BE2C (cell line): ENCODE results near the gene FZD7.

ENCODE experiments used
- DNase-seq: peaks from one replicate; pipeline ENCODE4 v3.0.0-alpha.2; 2020
- H3K27me3 ChIP-seq: fragments of 250-450 bp; sonication (Bioruptor Pico); 2 replicates; pipeline ENCODE4 v1.5.1; 2020; ENCODE audit warnings: mild to moderate bottlenecking
- H3K36me3 ChIP-seq: fragments of 250-450 bp; sonication (Bioruptor Pico); 2 replicates; pipeline ENCODE4 v1.5.1; 2020; ENCODE audit warnings: mild to moderate bottlenecking
- H3K4me1 ChIP-seq: fragments of 250-450 bp; sonication (Bioruptor Pico); 2 replicates; pipeline ENCODE4 v1.5.1; 2020
- H3K4me3 ChIP-seq: 2 replicates; pipeline ENCODE4 v1.5.1; 2011; ENCODE audit warnings: low read depth, low read length
- H3K9me3 ChIP-seq: fragments of 250-450 bp; sonication (Bioruptor Pico); 2 replicates; pipeline ENCODE4 v1.5.1; 2020
- TF ChIP-seq, protein P1 (sequence below): IDR thresholded peaks from 2 replicates; pipeline ENCODE4 v1.5.1; 2012; ENCODE audit warnings: mild to moderate bottlenecking, low read depth, low read length

FZD7 gene

DNA sequence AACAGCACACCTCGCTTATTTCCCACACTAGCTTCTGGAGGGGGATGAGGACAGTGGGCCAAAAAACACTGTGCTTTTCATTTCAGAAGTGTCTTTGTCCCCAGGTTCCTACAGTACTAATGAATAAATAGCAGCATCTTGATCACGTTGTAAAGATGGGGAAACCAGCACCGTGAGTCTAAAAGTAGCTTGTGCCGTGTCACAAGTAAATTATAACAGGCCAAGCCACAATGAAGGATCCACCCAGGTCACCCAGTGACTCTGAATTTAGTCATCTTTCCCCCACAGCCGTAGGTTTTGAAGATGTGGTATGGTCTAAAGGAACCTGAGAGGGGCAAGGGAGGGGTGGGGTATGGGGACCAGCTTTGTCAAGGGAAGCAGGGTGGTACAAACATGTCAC lies 8.8 kb downstream of the FZD7 start:
- H3K36me3 ChIP-seq, result no peaks in the 10 kb centered on the region
- no peaks in the 10 kb centered on the region for H3K27me3 ChIP-seq
- no peak overlapping the region for H3K4me3 ChIP-seq
- H3K4me1 ChIP-seq, result peaks cover 14% of the 10 kb centered on the region
- no peaks in the 10 kb centered on the region for H3K9me3 ChIP-seq
- DNase-seq, result no peak
- TF ChIP-seq, protein P1, sequence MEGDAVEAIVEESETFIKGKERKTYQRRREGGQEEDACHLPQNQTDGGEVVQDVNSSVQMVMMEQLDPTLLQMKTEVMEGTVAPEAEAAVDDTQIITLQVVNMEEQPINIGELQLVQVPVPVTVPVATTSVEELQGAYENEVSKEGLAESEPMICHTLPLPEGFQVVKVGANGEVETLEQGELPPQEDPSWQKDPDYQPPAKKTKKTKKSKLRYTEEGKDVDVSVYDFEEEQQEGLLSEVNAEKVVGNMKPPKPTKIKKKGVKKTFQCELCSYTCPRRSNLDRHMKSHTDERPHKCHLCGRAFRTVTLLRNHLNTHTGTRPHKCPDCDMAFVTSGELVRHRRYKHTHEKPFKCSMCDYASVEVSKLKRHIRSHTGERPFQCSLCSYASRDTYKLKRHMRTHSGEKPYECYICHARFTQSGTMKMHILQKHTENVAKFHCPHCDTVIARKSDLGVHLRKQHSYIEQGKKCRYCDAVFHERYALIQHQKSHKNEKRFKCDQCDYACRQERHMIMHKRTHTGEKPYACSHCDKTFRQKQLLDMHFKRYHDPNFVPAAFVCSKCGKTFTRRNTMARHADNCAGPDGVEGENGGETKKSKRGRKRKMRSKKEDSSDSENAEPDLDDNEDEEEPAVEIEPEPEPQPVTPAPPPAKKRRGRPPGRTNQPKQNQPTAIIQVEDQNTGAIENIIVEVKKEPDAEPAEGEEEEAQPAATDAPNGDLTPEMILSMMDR, result no peak

DNA sequence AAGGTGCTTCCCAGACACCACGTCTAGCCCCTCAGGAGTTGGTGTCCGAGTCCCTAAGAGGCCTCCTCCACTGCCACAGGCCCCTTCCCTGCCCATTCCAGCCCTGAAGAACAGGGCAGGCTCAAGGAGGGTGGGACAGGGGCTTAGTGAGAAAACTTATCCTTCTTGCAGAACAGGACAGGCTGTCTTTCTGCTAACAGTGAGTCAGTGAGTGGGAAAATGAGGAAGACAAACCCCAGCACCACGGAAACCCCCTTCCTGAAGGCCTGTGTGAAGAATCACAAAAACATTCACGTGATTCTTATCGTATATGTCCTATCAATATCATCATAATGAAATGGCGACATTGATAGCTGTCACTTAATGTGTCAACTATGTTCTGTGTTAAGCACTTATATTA lies 9.8 kb downstream of the FZD7 start:
- no peak for DNase-seq
- Histone ChIP-seq H3K36me3 (no peaks in the 10 kb centered on the region), H3K9me3 (no peaks in the 10 kb centered on the region), H3K4me3 (no peak overlapping the region), H3K4me1 (peaks cover 14% of the 10 kb centered on the region), H3K27me3 (no peaks in the 10 kb centered on the region)
- TF ChIP-seq, protein P1, result no peak

DNA sequence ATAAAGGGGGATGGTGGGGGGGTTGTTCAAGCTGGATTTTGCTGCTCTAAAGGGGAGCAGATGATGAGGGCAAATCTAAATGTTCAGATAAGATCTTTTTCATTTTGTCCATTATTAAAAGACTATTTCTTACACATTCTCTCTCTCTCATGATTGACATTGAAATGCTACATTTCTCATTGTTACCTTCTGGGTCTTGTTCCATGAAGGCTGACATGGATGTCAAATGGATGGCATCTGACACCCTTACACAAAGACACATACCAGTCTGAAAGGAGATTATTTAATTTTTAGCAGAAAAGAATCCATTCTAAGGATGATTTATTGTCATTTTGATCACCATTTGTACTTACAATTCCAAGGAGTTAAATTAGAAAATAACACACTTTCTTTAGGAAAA lies 11.1 kb downstream of the FZD7 start:
- H3K4me1 ChIP-seq, result peaks cover 7% of the 10 kb centered on the region; the same call in 1 of the 2 replicates
- H3K9me3 ChIP-seq, result no peaks in the 10 kb centered on the region
- no peaks in the 10 kb centered on the region for H3K27me3 ChIP-seq
- TF ChIP-seq, protein P1, result no peak
- no peak for DNase-seq
- H3K36me3 ChIP-seq, result no peaks in the 10 kb centered on the region
- H3K4me3 ChIP-seq, result no peak overlapping the region

DNA sequence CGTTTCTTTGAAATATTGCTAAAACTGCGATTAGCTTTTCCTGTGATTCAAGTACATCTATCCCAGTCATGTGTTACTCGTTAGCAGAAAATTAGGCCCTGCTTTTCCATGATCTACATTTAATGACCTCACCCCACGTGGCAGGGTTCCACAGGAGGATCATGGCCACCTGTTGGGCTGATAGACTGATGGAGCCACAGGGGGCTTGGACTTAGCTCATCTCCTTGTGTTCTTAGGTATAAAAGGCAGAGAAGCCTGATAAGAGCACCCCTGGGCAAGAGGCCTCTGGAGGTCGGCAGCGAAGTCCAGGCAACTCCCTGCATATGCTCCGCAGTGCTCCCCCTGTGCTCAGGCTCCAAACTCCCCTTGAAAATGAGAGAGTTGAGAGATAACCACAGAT lies 12.9 kb downstream of the FZD7 start:
- H3K36me3 ChIP-seq, result no peaks in the 10 kb centered on the region
- no peak for DNase-seq
- no peaks in the 10 kb centered on the region for H3K27me3 ChIP-seq
- no peak overlapping the region for H3K4me3 ChIP-seq
- H3K9me3 ChIP-seq, result no peaks in the 10 kb centered on the region
- TF ChIP-seq, protein P1, result no peak
- H3K4me1 ChIP-seq, result peaks cover 11% of the 10 kb centered on the region; the same call in 1 of the 2 replicates

DNA sequence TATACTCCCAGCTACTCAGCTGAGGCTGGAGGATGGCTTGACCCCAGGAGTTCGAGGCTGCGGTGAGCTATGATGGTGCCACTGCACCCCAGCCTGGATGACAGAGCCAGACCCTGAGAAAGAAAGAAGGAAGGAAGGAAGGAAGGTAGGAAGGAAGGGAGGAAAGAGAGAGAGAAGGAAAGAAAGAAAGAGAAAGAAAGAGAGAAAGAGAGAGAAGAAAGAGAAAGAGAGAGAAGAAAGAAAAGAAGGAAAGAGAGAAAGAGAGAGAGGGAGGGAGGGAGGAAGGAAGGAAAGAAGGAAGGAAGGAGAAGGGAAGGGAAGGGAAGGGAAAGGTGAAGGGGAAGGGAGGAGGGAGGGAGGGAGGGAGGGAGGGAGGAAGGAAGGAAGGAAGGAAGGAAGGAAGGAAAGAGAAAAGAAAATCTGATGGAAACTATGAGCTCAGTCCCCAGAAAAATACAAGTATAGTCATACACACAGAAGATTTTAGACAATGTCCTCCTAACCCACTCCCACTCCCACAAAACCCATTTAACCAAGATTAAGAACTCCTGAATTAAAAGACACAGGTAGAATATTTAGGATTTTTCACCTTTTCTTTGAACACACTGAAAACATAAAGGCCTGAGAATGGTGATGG lies 15.6 kb downstream of the FZD7 start:
- TF ChIP-seq, protein P1, result no peak
- Histone ChIP-seq H3K36me3 (no peaks in the 10 kb centered on the region), H3K4me3 (no peak overlapping the region), H3K9me3 (no peaks in the 10 kb centered on the region), H3K4me1 (peaks cover 11% of the 10 kb centered on the region; the same call in 1 of the 2 replicates), H3K27me3 (no peaks in the 10 kb centered on the region)
- no peak for DNase-seq

DNA sequence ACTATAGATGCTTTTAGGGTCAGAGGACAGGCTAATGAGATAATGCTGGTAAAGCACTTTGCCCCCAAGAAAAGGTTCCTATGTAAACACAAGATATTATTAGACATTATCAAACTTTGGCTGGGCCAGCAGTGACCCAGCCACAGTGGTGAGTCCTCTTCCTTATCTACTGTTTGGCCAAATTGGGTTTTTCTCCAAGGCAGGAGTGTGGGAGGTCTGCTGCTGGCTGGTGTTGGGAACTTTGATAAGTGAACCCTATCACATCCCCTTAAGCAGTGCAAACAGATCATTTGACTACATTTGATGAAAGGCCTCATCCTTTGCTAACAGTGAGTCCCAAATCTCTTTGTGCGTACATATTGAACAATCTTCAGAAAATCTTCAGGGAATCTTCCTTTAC lies 16.2 kb downstream of the FZD7 start:
- Histone ChIP-seq H3K4me1 (peaks cover 11% of the 10 kb centered on the region; the same call in 1 of the 2 replicates), H3K36me3 (no peaks in the 10 kb centered on the region), H3K9me3 (no peaks in the 10 kb centered on the region), H3K27me3 (no peaks in the 10 kb centered on the region), H3K4me3 (no peak overlapping the region)
- TF ChIP-seq, protein P1, result no peak
- DNase-seq, result no peak
